Left renal pelvis (tissue), 4 donors: Measurements from ENCODE around the gene LYRM2. TPM values are rescaled to one million over a fixed set of nuclear protein-coding genes. Genes with fewer than 3 reads are reported as not detected.

ENCODE experiments used
- DNase-seq, 4 donors: peaks; one replicate each; pipeline ENCODE4 v3.0.0-alpha.2; 2013; ENCODE audit warnings: low read depth in 4 of 4, low spot score in 3 of 4
- polyA plus RNA-seq, 4 donors: library from polyadenylated mRNA; unstranded; fragments of 120-200 nt; gene quantifications; one replicate each; pipeline ENCODE4 v1.2.1, GENCODE V29; 2013; ENCODE audit not compliant: insufficient read length in 4 of 4

LYRM2 gene
- polyA plus RNA-seq, 4 donors: 33.1 to 54.1 (median 45.7) TPM

DNA sequence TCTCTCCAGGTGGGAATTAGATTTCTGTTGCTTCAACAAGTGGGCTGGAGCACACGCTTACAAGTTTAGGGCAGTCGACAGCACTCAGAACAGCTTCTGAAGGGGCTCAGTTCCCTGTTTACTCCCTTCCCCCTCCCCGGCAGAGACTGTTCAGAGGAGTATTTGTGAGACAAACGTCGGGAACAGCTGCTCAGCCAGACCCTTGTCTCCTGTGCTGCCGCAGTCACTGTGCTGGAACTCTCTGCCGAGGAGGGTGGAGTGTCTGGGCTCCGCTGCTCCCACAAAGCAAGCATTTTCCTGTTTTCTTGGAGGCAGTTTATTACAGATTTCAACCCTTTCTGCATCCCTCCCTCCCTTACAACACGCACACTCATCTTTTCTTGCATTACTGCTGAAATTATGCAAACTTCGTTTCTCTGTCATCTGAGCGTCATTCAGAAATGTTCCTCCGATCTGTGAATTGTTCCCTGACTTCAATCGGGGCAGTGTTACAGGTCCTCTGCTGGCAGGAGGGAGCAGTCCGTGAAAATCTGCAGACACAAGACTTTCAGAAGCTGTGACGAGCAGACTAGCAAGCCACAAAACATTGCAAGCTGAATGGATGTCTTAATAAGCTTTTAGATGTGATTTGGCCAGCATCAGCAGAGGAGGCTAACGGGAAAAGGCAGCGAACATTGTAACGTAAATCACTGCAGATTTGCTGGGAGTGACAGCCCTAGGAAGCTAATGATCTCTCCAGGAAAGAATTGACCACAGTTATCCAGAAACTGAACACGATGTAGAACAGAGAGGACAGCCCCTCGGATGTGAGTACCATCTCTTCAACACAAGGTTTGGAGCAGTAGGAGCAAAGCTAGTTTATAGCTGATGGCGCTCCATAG lies 76.2 kb downstream of the LYRM2 start:
- no peak for DNase-seq

DNA sequence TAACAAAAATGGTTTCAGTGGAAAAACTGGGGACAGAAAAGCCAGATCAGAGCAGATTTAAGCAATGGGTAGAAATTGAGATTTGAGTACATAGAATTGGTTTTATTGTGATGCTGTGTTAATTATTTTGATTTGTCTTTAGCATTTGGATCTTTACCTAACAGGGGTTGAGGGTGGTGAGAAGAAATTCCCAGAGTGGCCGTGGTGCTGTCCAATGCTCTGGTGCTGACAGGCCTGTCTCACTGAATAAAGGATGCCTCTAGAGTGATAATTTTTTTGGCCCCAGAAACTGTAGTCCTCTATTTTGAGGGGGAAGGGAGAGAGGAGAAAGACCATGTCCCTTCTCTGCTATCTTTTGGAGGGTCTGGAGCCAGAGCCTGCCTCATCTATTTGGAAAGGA lies 79.1 kb downstream of the LYRM2 start:
- no peak for DNase-seq

DNA sequence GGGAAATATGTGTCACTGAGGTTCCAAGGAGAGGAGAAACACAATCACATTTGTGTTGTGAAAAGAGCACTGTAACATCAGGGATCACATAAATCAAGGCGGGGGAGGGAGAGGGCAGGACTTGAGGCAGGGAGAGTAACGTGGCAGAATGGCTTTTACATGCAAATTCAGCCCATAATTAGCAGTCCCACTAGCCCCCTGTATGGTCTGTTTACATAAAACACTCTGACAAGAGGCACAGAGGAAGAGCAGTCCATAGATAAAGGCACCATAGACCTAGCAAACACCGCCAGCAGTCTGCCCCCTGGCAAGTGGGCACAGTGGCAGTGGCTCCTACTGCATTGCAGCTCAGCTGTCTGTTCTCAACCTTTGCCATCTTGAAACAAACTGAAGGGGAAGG lies 82.7 kb downstream of the LYRM2 start:
- no peak for DNase-seq

DNA sequence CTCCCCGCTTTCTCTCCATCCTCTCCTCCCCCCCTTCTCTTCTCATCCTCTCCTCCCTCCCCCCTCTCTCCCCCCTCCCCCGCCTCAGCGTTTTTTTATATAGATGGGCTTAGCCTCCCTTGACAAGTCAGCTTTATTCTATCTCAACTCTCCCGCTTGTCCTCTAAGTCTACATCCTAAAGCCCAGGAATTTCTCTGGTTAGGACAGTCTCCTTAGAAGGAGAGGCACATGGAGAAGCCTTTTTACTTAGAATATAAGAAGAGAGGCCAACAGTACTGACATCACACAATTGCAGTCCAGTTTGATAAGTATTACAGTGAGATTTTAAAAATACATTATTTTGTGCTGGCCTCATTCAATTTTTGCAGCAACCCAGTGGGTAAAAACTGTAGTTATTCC lies 83.5 kb downstream of the LYRM2 start:
- no peak for DNase-seq

DNA sequence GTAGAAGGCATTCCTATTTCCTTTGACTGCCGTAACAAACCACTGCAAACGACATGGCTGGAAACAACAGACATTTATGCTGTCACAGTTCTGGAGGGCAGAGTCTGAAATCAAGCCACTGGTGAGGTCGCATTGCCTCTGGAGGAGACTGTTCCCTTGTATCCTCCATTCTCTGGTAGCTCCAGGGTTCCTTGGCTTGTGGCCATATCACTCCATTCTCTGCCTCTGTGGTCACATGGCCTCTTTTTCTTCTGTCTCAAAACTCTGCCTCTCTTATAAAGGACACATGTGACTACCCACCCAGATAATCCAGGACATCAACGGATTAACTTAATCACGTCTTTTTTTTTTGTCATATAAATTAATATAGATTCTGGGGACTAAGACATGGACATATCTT lies 84.4 kb downstream of the LYRM2 start:
- no peak for DNase-seq

DNA sequence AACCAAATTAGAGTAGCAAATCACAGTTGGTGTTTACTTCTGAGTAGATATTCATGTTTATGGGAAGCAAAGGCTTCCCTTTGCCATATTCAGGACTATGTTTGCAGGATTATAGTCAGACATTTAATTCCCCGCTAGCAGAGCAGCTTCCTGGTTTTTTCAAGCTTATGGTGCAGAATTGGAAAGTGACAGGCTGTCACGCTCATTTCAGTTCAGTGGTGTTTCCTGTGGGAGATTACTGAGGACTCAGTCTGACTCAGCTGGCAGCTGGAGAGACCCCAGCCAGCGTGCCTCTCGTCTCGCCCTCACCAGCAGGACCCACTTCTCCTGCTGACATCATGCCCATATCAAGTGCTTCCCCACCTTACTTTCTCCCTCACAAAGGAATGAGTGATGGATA lies 85.1 kb downstream of the LYRM2 start:
- DNase-seq: no peak

DNA sequence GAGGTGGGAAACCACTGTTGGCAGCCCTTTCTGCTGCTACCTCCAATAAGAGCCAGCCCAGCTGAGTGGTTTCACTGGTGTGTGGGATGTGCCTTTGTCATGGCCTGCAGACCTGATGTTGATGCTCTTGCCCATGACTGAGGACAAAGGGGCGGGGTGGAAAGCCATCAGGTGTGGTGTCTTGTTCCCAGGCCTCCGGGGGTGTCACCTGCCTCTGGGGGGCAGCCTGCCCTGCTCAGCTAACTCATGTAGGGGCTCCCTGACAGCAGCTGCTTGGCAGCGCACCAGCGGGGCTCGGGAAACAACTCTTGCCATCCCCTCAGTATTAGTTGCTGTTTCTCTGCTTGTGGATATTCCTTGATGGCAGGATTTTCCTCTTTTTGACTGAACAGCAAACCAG lies 91.3 kb downstream of the LYRM2 start:
- DNase-seq: no peak

DNA sequence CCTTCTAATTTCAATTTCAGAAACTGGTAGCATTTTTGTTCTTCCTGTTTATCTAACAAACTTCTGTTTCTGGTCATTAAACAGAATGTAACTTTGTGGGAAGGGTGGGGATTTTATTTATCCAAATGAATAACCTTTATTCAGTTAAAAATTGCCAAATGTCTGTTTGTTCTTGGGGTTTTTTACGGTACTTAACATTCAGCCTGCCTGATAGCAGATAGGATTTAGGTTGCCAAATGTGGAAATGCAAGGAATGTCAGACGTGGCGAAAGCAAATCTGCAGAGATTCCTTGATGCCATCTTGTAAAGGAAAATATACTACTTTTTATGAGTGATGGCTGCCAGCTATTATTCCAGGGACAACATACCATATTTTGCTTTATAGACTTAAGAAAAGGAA lies 95.7 kb downstream of the LYRM2 start:
- DNase-seq: no peak

DNA sequence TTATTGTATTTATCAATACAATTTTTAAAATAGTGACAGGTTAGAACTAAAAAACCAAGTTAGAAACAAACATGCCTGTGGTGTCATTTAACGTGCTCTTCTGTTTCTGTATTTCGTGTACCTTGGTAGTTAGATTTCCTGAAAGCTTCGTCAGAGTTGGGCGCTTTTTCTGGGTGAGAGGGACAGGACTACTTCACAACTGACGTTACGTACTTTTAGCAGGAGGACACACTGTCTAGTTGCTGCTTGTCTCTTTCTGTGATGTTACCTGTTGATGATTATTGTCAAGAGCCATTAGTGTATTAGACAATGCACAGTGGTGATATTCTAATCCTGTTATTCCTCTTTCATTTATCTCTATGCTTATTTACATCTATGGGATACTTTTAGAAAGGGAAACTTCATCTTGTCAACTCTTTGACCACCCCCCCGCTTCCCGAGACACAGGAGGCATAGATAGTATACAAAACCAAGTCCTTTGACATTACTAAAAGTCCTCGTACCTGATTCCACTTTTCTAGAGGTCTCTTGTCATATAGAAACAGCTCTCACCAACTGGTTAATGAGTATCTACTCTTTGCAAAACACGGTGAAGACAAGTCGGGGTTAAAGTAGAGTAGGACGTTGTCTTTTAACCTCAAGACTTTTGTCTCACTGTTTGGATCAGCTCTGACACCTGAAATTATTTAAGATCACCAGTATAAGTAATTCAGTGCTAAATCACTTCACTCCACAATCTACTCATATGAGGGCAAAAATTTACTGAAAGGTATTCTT lies 96.3 kb downstream of the LYRM2 start:
- no peak for DNase-seq

DNA sequence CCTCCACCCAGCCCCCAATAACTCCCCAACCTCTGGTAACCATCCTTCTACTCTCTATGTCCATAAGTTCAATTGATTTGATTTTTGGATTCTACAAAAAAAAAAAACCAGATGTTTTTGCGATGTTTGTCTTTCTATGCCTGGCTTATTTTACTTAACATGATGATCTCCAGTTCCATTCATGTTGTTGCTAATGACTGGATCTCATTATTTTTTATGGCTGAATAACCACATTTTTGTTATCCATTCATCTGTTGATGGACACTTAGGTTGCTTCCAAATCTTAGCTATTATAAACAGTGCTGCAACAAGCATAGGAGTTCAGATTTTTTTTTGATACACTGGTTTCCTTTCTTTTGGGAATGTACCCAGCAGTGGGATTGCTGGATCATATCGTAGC lies 98.8 kb downstream of the LYRM2 start:
- no peak for DNase-seq

DNA sequence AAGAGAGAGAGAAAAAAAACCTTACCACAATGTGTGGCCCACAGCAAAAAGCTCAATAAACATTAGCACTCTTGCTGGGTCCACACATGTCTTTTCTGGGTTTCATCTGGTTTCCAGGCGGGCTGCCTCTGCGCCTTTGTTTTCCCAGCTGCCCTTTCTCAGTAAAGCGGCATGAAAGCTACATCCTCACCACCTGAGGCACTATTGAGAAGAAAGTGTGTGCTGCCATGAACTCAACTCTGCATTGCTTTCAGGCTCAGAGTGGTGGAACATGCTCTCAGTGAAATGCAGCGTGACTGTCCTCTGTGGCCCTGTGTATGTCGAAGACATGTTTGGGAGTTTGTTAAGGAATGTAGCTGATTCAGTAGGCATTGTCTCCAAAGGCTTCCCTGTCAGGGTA lies 102.3 kb downstream of the LYRM2 start:
- DNase-seq: no peak

DNA sequence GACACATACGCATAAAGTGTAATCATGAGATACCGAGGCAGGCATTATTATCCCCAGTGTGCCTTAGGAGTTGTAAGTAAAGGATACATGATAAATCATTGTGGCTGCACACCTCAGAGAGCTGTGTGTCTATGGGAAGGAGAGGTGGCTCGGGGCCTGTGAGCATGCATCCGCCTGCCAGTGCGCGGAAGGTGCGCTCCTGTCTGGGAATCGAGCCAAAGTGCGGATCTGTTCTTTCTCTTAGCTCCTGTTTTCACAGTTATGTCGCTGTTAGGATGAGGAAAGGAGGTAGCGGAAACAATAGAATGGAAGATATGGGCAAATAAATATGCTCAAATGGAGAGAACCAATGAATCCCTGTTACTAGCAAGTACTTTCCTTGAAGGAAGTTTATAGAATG lies 107.6 kb downstream of the LYRM2 start:
- no peak for DNase-seq

DNA sequence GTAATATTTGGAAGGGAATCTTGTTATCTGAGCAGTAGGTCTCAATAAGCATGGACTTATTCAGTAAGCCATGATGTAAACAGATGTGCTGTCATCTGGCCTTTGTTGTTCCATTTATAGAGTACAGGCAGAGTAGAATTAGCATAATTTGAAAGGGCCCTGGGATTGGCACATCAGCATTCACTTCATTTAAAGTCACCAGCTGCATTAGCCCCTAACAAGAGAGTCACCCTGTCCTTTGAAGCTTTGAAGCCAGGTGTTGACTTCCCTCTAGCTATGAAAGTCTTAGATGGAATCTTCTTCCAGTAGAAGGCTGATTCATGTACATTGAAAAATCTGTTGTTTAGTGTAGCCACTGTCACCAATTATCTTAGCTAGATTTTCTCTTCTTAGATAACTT lies 109.7 kb downstream of the LYRM2 start:
- no peak for DNase-seq

DNA sequence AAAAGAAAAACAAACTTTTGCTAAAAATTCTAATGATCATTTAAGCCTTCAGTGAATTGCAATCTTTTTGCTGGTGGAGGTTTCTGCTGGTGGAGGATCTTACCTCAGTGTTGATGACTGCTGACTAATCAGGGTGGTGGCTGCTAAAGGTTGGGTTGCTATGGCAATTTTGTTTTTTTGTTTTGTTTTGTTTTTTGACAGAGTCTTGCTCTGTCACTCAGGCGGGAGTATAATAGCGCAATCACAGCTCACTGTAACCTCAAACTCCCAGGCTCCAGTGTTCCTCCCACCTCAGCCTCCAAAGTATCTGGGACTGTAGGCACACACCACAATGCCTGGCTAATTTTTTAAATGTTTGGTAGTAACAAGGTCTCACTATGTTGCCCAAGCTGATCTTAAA lies 110.9 kb downstream of the LYRM2 start:
- DNase-seq: no peak

DNA sequence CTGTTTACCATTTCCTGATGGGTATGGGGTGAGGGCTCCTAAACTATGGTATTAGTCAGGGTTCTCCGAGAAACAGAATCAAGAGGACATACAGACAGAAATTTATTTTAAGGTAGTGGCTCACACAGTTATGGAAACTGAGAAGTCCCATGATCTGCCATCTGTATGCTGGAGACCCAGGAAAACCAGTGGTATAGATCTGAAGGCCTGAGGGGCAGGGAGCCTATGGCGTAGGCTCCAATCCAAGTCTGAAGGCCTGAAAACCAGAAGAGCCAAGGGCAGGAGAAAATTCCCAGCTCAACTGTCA lies 112.0 kb downstream of the LYRM2 start:
- no peak for DNase-seq

DNA sequence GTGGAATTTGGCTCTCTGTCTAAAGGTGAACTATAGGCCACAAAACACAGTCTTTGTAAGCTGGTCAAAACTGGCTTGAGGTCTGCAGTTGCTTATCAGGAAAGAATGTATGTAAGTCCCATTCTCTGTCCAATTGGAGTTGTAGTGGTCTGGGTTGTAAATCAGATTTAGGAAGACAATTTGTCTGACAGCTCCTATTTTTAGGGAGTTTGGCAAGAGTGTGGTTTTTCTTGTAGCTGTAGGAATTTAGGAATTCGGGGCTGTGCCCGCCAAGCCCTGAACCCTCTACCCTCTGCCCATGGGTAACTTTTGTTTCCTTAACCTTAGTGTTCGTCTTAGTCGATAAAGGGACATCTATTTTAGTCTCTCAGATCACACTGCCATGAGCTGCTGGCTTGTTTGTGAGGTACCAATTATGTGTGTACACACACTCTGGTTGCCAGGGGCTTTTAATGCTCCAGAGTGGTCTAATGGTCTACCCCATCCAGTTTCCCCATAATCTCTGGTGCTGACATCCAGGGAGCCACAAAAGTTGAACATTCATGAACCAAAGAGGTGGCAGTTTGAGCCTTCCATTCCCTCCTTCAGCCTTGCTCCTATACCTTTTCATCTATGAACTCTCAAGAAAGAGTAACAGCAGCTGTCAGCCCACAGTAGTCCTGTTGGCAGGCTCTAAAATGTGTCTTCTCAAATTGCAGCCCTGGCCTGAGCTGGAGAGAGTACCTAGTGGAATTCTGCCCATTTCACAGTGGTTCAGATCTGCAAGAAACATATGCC lies 112.6 kb downstream of the LYRM2 start:
- no peak for DNase-seq

DNA sequence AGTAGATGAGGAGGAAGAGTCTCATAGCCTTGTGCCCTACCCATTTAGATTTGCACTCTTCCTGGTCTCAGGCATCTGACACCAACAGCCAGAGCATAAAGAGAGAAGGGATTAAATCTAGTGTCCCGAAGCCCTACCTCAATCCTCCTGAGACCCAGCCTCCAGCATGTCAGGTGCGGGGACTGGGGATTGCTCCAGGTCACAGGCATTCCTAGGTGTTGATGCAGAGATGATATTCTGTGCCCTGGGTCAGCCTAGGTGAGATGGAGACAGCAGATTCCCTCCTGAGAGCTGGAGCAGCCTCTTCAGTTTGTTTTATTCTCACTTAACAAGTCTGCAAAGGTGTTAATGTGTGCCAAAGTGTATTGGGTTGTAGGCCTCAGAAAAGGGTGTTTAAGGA lies 115.8 kb downstream of the LYRM2 start:
- no peak for DNase-seq

DNA sequence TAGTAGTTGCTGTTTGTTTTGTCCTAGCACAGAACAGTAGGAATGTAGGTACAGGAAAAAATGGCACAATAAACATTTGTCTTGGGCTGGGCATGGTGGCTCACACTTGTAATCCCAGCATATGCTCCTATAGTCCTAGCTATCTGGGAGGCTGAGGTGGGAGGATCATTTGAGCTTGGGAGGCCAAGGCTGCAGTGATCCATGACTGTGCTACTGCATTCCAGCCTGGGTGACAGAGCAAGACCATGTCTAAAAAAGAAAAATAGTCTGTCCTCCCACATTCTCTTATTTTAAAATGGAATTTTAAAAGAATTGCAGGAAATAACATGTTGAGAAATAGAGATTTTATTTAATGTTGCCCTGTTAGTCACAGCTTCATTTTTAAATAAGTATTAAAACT lies 117.8 kb downstream of the LYRM2 start:
- no peak for DNase-seq

DNA sequence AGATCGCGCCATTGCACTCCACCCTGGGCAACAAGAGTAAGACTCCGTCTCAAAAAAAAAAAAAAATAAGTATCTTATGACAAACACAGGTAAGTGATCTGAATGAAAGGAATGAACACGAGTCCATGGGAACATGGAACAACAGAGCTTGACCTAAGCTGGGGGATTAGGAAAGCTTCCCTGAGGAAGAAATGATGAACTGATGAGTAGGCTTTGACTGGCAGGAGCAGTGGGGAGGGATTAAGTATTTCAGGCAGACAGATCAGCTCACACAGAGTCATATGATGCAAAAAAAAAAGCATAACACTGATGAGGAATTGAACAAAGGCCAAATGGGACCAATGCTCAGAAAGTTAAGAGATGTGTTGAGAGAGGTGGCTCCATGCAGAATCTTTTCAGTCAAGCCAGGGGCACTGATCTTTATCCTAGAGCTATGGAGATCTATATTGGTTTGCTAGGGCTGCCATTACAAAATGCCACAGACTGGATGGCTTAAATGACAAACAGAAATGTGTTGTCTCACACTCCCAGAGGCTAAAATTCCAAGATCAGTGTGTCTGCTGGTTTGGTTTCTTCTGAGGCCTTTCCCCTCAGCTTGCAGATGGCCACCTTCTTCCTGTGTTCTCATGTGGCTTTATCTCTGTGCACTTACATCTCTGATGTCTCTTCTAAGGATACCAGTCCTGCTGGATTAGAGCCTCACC lies 120.0 kb downstream of the LYRM2 start:
- no peak for DNase-seq
